Retina (tissue), 1 donor: Measurements from ENCODE around the gene ANAPC15.

Source experiments
- DNase-seq: peaks from one replicate; pipeline ENCODE4 v3.0.0-alpha.2; 2016

Gene ANAPC15

GRCh38 chr11:72124046-72124445 lies 11.6 kb upstream of the ANAPC15 start:
- DNase-seq: no peak

- no peak for DNase-seq
Observed at GRCh38 chr11:72123117-72123653, 10.7 kb upstream of the ANAPC15 start.

GRCh38 chr11:72122607-72123006 lies 10.1 kb upstream of the ANAPC15 start:
- no peak for DNase-seq

- no peak for DNase-seq
Observed at GRCh38 chr11:72120930-72121329, 8.4 kb upstream of the ANAPC15 start.

GRCh38 chr11:72119198-72119597 lies 6.7 kb upstream of the ANAPC15 start:
- DNase-seq: no peak

- DNase-seq: no peak
Observed at GRCh38 chr11:72116019-72116755, 3.7 kb upstream of the ANAPC15 start.

- DNase-seq: no peak
Observed at GRCh38 chr11:72114570-72114969, 2.1 kb upstream of the ANAPC15 start.

GRCh38 chr11:72112978-72113808 lies 698 bp upstream of the ANAPC15 start:
- no peak for DNase-seq

- peak; percentile 4 for DNase-seq
Observed at GRCh38 chr11:72111300-72112142, 974 bp downstream of the ANAPC15 start.

- no peak for DNase-seq
Observed at GRCh38 chr11:72105888-72106287, 6.6 kb downstream of the ANAPC15 start, which contains the start of gene TOMT. TOMT (plus strand) TSS chr11:72105924; CDS start chr11:72105952, 28 bp downstream.

GRCh38 chr11:72103754-72104167 lies 8.7 kb downstream of the ANAPC15 start:
- DNase-seq: no peak

- peak; percentile 96 for DNase-seq
Observed at GRCh38 chr11:72102946-72103753, 9.3 kb downstream of the ANAPC15 start, which contains the start of gene LAMTOR1. LAMTOR1 (minus strand) TSS chr11:72103297; CDS start chr11:72103224, 73 bp downstream.

- no peak for DNase-seq
Observed at GRCh38 chr11:72102631-72102945, 9.9 kb downstream of the ANAPC15 start.

GRCh38 chr11:72102162-72102561 lies 10.3 kb downstream of the ANAPC15 start:
- DNase-seq: no peak

GRCh38 chr11:72100462-72100861 lies 12.0 kb downstream of the ANAPC15 start:
- DNase-seq: no peak

GRCh38 chr11:72100009-72100408 lies 12.5 kb downstream of the ANAPC15 start:
- DNase-seq: no peak

- no peak for DNase-seq
Observed at GRCh38 chr11:72098741-72099140, 13.8 kb downstream of the ANAPC15 start.

- DNase-seq: peak; percentile 64
Observed at GRCh38 chr11:72091292-72091691, 21.2 kb downstream of the ANAPC15 start.

- DNase-seq: no peak
Observed at GRCh38 chr11:72088076-72088808, 24.3 kb downstream of the ANAPC15 start.

GRCh38 chr11:72085621-72086351 lies 26.7 kb downstream of the ANAPC15 start:
- DNase-seq: no peak
